ENCODE measurements around the gene MRPS12.
"Not testable (repeated sequence)": the region's sequence is repeated elsewhere in the genome, so short reads cannot be mapped to it uniquely, and the experiment has no call there.

DNA sequence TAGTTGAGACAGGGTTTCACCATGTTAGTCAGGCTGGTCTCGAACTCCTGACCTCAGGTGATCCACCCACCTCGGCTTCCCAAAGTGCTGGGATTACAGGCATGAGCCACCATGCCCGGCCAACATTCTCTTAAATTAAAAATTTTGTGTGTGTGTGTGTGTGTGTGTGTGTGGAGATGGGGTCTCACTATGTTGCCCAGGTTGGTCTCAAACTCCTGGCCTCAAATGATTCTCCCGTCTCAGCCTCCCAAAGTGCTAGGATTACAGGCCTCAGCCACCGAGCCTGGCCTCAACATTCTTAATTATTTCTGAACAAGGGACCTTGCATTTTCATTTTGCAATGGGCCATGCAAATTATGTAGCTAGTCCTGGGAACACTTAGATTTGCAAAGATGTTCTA is 35.4 kb downstream of the MRPS12 start:
- TF ChIP-seq, protein P1, sequence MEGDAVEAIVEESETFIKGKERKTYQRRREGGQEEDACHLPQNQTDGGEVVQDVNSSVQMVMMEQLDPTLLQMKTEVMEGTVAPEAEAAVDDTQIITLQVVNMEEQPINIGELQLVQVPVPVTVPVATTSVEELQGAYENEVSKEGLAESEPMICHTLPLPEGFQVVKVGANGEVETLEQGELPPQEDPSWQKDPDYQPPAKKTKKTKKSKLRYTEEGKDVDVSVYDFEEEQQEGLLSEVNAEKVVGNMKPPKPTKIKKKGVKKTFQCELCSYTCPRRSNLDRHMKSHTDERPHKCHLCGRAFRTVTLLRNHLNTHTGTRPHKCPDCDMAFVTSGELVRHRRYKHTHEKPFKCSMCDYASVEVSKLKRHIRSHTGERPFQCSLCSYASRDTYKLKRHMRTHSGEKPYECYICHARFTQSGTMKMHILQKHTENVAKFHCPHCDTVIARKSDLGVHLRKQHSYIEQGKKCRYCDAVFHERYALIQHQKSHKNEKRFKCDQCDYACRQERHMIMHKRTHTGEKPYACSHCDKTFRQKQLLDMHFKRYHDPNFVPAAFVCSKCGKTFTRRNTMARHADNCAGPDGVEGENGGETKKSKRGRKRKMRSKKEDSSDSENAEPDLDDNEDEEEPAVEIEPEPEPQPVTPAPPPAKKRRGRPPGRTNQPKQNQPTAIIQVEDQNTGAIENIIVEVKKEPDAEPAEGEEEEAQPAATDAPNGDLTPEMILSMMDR (IDR thresholded peaks at IDR 0.05; ENCODE audit: insufficient read depth, low read length, poor library complexity, severe bottlenecking) = not testable (repeated sequence)
- not testable (repeated sequence) for TF ChIP-seq EZH2phosphoT487 (conservative IDR thresholded peaks at IDR 0.05; ENCODE audit: low read length)
